PFSK-1 (cell line): Measurements from ENCODE around the gene MYT1.

ENCODE experiments used
- FOXP2 ChIP-seq: optimal IDR thresholded peaks from 2 replicates; pipeline ENCODE3; 2011; ENCODE audit warnings: borderline replicate concordance, control low read depth, inconsistent platforms; ENCODE audit not compliant: insufficient read depth; ENCODE audit errors: extremely low read length, extremely low read depth
- POLR2AphosphoS5 ChIP-seq: IDR thresholded peaks from 2 replicates; pipeline ENCODE4 v1.6.1; 2012; ENCODE audit warnings: low read depth, mild to moderate bottlenecking, control low read depth, low read length, moderate library complexity
- SIN3A ChIP-seq: IDR thresholded peaks from 2 replicates; pipeline ENCODE4 v1.6.1; 2012; ENCODE audit warnings: mild to moderate bottlenecking, low read length, moderate library complexity, borderline replicate concordance; ENCODE audit not compliant: insufficient read depth
- TF ChIP-seq, protein P1 (sequence below), 2 experiments: IDR thresholded peaks; 2 replicates each; pipeline versions ENCODE4 v1.6.1 to v1.8.0; 2011 to 2012; ENCODE audit warnings: low read depth in 2 of 2, low read length in 2 of 2, control low read depth in 1 of 2, inconsistent platforms in 1 of 2, mild to moderate bottlenecking in 1 of 2, moderate library complexity in 1 of 2; ENCODE audit not compliant: insufficient read depth in 1 of 2

DNA sequence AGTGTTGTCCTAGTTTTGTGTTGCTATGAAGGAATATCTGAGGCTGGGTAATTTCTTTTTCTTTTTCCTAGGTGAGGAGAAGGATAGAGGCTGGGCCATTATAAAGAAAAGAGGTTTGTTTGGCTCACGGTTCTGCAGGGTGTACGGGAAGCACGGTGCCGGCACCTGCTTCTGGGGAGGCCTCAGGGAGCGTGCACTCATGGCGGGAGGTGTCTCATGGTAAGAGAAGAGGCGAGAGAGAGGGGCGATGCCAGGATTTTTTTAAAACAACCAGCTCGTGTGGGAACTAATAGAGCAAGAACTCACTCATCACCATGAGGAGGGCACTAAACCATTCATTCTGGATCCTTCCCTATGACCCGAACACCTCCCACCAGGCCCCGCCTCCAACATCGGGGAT, 42.7 kb upstream of the MYT1 start:
- no peak for TF ChIP-seq SIN3A
- no peak for TF ChIP-seq POLR2AphosphoS5
- TF ChIP-seq, protein P1, sequence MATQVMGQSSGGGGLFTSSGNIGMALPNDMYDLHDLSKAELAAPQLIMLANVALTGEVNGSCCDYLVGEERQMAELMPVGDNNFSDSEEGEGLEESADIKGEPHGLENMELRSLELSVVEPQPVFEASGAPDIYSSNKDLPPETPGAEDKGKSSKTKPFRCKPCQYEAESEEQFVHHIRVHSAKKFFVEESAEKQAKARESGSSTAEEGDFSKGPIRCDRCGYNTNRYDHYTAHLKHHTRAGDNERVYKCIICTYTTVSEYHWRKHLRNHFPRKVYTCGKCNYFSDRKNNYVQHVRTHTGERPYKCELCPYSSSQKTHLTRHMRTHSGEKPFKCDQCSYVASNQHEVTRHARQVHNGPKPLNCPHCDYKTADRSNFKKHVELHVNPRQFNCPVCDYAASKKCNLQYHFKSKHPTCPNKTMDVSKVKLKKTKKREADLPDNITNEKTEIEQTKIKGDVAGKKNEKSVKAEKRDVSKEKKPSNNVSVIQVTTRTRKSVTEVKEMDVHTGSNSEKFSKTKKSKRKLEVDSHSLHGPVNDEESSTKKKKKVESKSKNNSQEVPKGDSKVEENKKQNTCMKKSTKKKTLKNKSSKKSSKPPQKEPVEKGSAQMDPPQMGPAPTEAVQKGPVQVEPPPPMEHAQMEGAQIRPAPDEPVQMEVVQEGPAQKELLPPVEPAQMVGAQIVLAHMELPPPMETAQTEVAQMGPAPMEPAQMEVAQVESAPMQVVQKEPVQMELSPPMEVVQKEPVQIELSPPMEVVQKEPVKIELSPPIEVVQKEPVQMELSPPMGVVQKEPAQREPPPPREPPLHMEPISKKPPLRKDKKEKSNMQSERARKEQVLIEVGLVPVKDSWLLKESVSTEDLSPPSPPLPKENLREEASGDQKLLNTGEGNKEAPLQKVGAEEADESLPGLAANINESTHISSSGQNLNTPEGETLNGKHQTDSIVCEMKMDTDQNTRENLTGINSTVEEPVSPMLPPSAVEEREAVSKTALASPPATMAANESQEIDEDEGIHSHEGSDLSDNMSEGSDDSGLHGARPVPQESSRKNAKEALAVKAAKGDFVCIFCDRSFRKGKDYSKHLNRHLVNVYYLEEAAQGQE (IDR thresholded peaks at IDR 0.05; ENCODE audit: insufficient read depth in 1 of 2, low read depth in 2 of 2, low read length in 2 of 2) = no peak
- no peak for TF ChIP-seq FOXP2
